ENCODE results near the gene ZMYND8.
"Not testable (repeated sequence)": the region's sequence is repeated elsewhere in the genome, so short reads cannot be mapped to it uniquely, and the experiment has no call there.

The ZMYND8 gene

GRCh38 chr20:47245166-47245565 lies 111.3 kb downstream of the ZMYND8 start:
- not testable (repeated sequence) for DNase-seq (ENCODE audit: low spot score)

- DNase-seq (ENCODE audit: low spot score): no peak
Observed at GRCh38 chr20:47244451-47244850, 112.0 kb downstream of the ZMYND8 start.

- no peak for DNase-seq (ENCODE audit: low spot score)
Observed at GRCh38 chr20:47243532-47244305, 112.8 kb downstream of the ZMYND8 start.

GRCh38 chr20:47243003-47243402 lies 113.5 kb downstream of the ZMYND8 start:
- DNase-seq (ENCODE audit: low spot score): no peak

DNA sequence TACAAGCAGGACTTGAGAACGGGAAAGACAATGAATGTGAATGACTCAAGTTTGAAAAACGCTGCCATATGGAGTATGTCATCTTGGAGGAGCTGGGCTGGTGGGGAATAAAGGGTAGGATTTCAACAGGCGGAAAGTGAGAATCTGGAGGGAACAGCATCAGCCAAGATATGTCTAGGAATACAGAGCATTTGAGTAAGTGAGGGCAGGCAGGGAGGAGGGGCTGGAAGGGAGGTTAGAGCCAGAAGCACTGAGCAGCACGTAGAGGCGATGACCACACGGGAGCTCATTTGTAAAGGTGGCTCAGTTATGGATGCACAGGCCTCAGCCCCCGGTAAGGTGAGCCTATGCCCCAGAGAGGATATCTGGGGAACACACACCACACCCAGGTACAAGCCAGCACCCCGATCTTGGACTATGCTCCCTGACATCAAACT lies 115.1 kb downstream of the ZMYND8 start:
- no peak for DNase-seq (ENCODE audit: low spot score)

- not testable (repeated sequence) for DNase-seq (ENCODE audit: low spot score)
Observed at GRCh38 chr20:47240096-47240495, 116.4 kb downstream of the ZMYND8 start.

DNA sequence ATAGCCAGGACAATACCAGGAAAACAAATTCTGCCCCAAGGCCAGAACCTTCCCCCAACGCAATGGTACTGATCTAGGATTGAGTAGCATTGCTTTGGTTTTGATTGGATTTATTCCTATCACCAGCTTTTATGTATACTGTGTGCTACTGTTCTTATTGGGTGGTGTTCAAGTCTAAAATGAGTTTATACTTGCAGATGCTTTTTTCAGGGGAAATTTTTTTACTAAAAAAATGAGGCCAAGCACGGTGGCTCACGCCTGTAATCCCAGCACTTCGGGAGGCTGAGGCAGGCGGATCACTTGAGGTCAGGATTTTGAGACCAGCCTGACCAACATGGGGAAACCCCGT lies 116.8 kb downstream of the ZMYND8 start:
- no peak for DNase-seq (ENCODE audit: low spot score)

DNA sequence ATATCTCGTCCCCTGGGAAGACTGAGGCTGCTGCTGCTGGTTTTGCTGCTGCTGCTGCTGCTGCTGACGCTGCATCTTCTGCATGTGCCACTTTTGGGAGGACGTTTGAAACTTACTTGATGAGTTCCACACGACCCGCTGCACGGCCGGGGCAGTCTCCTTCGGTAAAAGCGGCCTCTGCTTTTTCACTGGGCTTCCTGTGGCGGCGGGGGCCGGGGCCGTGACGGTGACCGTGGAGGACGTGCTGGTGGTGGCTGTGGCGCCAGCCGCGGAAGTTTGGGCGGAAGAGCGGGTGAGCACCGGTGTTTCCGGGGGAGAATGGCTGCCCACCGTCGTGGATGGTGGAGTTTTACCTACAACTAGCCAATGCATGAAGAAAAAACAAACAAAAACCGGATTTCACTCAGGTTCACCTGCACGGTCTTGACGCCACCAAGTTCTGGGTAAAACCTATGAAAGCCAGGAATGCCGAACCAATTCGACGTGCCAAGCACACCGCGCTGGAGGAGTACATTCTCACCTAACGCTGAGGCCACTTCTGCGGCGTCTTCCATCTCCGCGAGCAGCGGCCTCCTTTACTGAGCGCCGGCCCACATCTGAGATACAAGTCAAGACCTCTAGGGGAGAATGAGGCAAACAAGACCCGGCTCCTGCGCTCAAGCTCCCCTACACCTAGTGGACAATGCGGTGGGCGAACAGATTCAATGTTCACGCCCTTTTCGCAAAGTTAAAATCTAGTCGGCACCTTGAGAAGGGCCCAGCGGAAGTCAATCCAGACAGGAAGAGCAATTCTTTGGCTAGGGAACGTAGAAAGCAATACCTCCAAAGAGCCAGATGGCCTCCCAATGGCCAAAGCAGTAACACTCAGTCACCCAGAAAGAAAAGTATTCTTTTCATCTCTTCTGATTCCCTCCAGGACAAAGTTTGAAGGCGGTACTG lies 117.5 kb downstream of the ZMYND8 start:
- DNase-seq (ENCODE audit: low spot score): no peak

DNA sequence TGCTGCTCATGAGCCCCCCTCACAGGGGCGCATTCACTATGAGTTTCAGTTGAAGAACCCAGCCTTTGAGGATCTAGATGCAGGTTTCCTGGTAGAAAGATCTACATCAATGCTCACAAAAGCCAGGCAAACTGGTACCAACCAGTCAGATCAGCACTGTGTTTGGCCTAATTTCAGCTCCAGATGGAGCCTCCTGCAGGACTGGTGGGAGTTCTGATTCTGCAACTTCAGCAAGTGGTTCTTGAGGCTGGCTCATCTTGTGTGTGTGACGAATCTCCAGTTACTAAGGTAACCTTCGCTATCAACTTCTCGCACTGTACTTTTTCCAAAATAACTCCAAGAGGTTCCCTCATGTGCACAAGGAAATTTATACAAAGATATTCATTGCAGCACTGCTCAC lies 118.8 kb downstream of the ZMYND8 start:
- no peak for DNase-seq (ENCODE audit: low spot score)

- DNase-seq (ENCODE audit: low spot score): no peak
Observed at GRCh38 chr20:47236639-47236900, 119.9 kb downstream of the ZMYND8 start.

DNA sequence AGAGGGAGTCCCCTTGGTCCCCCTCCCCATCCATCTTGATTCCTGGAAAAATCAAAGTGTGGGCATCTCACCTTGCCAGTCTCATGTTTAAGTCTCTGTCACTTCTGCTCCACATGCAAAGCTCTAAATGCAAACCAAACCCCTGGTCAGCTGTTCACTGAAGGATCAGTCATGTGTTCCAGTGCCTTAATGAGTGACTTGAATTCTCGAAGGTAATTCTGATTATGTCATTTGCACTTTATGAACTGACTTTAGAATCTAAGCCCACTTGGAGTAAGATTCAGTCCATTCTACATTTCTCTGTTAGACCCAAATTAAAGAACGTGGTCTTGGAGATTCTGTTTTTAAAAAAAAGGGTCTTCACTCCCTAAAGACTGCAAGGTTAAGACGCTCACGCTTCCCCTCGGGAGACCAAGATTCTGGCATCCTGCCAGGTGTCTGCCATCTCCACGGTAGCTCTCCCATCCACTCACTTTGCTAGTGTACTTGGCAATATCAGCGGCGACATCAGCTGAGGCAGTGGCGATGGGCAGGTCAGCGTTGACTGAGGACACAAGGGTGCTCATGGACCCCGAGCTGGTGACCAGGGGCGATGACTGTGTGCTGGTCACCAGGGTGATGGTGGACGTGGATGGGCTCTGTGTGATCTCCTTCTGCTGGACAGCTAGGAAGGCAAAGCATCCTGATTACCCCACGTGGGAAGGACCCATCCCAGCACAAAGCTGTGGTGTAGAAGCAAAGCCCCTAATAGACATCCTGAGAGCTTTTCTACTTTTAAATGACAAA lies 120.5 kb downstream of the ZMYND8 start:
- no peak for DNase-seq (ENCODE audit: low spot score)

DNA sequence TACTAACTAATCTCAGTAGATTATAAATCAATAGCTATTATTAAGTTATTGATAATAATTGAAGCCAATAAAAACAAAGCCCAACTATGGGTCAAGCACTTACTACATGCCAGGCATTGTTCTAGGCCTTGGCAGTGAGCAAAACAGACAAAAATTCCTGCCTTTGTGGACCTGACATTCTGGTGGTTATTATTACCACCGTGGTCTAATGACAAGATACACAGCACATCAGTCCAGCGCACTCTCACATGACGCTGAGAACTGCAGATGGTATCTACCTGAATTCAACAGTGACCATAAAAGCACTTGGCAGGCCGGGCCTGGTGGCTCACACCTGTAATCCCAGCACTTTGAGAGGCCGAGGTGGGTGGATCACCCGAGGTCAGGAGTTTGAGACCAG lies 121.4 kb downstream of the ZMYND8 start:
- DNase-seq (ENCODE audit: low spot score): no peak

DNA sequence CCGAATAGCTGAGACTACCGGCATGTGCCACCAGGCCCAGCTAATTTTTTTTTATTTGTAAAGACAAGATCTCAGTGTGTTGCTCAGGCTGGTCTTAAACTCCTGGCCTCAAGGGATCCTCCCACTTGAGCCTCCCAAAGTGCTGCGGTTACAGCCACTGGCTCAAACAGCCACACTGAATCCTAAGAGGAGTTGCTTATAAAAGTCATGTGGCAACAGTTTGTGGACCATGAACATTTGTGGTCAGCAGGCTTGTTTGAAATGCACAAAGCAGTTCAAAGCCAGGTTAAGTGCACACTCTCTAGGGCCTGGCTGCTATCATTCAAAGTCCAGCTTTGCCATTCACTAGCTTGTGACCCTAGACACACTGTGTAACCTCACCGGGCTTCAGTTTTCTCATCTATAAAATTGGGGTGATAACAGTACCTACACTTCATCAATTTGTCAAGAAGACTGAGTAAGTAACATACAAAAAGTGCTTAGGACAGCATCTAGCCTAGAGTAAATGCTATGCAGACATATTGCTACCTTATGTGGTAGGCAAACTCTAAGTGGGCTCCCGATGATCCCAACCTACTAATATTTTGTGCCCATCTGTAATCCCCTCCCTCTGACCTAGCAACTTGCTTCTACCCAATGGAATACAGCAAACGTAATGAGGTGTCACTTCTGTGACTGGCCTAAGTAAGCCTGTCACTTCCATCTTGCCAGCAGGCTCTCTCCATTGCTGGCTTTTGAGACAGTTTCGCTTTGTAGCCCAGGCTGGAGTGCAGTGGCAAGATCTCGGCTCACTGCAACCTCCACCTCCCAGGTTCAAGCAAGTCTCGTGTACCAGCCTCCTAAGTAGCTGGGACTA lies 122.9 kb downstream of the ZMYND8 start:
- DNase-seq (ENCODE audit: low spot score): no peak

GRCh38 chr20:47232518-47232917 lies 124.0 kb downstream of the ZMYND8 start:
- DNase-seq (ENCODE audit: low spot score): no peak

DNA sequence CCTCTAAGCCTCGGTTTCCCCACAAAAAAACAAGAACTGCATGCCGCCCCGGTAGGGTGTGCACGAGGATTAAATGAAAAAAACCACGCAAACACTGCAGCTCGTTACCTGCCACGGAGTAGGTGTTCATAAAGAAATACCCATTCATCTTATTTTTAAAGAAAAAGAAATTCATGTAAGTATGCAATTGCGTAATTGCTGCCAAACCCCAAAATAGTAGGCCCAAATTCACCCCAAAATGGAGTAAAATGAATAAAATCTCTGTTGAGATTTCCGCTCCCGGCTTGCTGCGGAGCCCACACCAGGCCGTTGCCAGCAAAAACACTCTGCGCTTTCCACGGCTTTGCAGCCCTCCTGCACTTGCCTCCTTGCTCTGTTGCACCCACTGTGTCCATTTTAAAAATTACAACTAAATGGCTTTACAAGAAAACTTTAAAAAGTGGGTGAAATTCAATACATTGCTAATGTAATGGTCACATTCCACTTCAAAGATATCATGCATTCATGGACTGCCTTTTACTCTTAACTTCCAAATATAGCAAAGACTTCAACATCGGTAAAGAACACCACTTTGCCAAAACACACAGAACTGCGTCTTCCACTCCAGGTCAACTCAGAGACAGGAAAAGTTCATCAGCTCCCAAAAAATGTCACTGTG lies 125.0 kb downstream of the ZMYND8 start:
- DNase-seq (ENCODE audit: low spot score): no peak

- DNase-seq (ENCODE audit: low spot score): no peak
Observed at GRCh38 chr20:47230811-47231256, 125.7 kb downstream of the ZMYND8 start.

DNA sequence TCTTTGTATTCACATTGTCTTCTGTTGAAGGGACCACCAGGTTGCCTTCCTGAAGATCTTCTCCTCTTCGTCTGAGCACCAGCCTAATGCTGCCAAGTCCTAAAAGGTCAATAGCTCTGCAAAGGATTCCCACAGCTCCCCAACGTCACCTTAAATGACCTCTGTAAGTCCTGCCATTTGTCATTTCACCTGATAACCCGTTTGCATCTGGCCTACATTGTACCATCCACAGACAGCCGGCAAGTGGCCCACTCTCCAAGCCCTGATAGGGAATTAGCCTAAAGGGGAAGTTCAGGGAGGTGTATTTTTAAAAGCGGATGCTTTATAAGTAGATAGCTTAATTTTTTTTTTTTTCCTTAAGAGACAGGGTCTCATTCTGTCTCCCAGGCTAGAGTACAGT lies 127.8 kb downstream of the ZMYND8 start:
- DNase-seq (ENCODE audit: low spot score): no peak

DNA sequence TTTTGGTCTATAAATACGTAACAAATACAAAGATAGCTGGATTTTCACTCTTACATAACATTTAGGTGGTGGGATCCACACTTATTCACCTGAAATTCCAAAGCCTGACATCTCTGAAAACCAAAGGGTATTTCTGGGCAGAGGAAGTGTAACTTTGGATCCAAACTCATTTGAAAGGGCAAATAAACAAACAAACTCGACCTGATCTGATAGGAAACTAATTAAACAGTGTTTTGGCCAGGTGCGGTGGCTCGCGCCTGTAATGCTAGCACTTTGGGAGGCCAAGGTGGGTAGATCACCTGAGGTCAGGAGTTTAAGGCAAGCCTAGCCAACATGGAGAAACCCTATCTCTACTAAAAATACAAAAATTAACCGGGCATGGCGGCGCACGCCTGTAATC lies 128.9 kb downstream of the ZMYND8 start:
- no peak for DNase-seq (ENCODE audit: low spot score)

- no peak for DNase-seq (ENCODE audit: low spot score)
Observed at GRCh38 chr20:47227119-47227518, 129.4 kb downstream of the ZMYND8 start.

DNA sequence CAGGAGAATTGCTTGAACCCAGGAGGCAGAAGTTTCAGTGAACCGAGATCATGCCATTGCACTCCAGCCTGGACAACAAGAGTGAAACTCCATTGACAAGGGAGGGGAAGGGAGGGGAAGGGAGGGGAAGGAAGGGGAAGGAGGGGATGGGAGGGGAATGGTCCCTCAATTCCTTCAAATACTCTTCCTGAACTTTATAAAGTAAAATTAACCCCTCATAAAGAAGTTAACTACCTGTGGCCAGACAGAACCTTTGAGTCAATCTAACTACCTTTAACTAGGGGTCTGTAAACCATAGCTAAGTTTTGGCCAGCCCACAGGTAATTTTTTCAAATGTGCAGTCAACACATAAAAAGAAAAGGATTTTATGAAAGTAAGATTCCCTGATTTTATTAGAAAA lies 131.0 kb downstream of the ZMYND8 start:
- no peak for DNase-seq (ENCODE audit: low spot score)

DNA sequence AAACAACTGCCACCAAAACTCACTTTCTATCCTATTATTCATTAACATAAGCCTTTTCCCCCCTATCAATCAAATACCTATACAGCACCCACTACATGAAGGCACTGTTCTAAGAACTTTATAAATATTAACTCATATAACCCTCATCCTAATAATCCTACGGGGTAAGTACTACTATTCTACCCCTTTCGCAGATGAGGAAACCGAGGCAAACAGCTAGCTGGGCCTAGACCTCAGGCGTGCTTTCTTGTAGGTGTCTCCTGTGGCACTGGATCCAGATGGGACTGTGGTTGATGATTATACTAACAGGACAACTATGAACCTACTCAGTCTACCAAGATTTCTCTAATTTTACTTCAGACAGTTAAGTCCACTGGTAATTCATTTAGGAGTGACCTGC lies 131.6 kb downstream of the ZMYND8 start:
- no peak for DNase-seq (ENCODE audit: low spot score)
